Neuronal stem cell (in vitro differentiated cells): Measurements from ENCODE around the gene G3BP2.

Source experiments
- DNase-seq: peaks from one replicate; pipeline ENCODE4 v3.0.0-alpha.2; 2013; ENCODE audit warnings: low spot score
- H2AFZ ChIP-seq: one replicate; pipeline ENCODE4 v1.6.1; 2013; ENCODE audit warnings: mild to moderate bottlenecking, low read length, inconsistent platforms
- H2AK5ac ChIP-seq: 2 replicates; pipeline ENCODE4 v1.6.1; 2013; ENCODE audit warnings: low read depth, mild to moderate bottlenecking, inconsistent platforms, low read length, moderate library complexity, mixed read lengths
- H2BK120ac ChIP-seq: 2 replicates; pipeline ENCODE4 v1.6.1; 2013; ENCODE audit warnings: low read depth, mild to moderate bottlenecking, inconsistent platforms, low read length, moderate library complexity, mixed read lengths
- H2BK12ac ChIP-seq: one replicate; pipeline ENCODE4 v1.6.1; 2013; ENCODE audit warnings: low read length, inconsistent platforms
- H2BK15ac ChIP-seq: 2 replicates; pipeline ENCODE4 v1.6.1; 2013; ENCODE audit warnings: mild to moderate bottlenecking, low read length, inconsistent platforms, mixed read lengths
- H2BK5ac ChIP-seq: one replicate; pipeline ENCODE4 v1.6.1; 2013; ENCODE audit warnings: inconsistent platforms, mild to moderate bottlenecking, low read length, moderate library complexity
- H3K14ac ChIP-seq: one replicate; pipeline ENCODE4 v1.6.1; 2013; ENCODE audit warnings: low read length, inconsistent platforms
- H3K18ac ChIP-seq: 2 replicates; pipeline ENCODE4 v1.6.1; 2013; ENCODE audit warnings: low read length, inconsistent platforms
- H3K23ac ChIP-seq: 2 replicates; pipeline ENCODE4 v1.6.1; 2013; ENCODE audit warnings: low read depth, mild to moderate bottlenecking, mixed read lengths, low read length, inconsistent platforms; ENCODE audit not compliant: poor library complexity
- H3K27ac ChIP-seq: replicated peaks from 3 replicates; pipeline ENCODE4 v1.5.1; 2013; ENCODE audit warnings: low read length, inconsistent platforms
- H3K27me3 ChIP-seq, 3 experiments: 2 replicates each; pipeline ENCODE4 v1.6.1; 2013; ENCODE audit warnings: low read length in 3 of 3, mild to moderate bottlenecking in 2 of 3, inconsistent platforms in 1 of 3, low read depth in 1 of 3, mixed read lengths in 1 of 3, moderate library complexity in 1 of 3; ENCODE audit not compliant: control insufficient read depth in 3 of 3, insufficient read depth in 3 of 3
- H3K36me3 ChIP-seq, 2 donors: replicated peaks in 1 of 2; 2 replicates each; pipeline ENCODE4 v1.6.1; 2013; ENCODE audit warnings: low read length in 2 of 2; ENCODE audit not compliant: control insufficient read depth in 2 of 2, insufficient read depth in 2 of 2
- H3K4ac ChIP-seq: 2 replicates; pipeline ENCODE4 v1.6.1; 2013; ENCODE audit warnings: inconsistent platforms, mild to moderate bottlenecking, low read length, moderate library complexity
- H3K4me1 ChIP-seq, 2 donors: 1 replicate in 1 of 2; 2 replicates in 1 of 2; pipeline ENCODE4 v1.6.1; 2013; ENCODE audit warnings: low read length in 2 of 2, low read depth in 1 of 2; ENCODE audit not compliant: control insufficient read depth in 2 of 2, insufficient read depth in 1 of 2
- H3K4me2 ChIP-seq: one replicate; pipeline ENCODE4 v1.6.1; 2013; ENCODE audit warnings: mild to moderate bottlenecking, low read length, inconsistent platforms; ENCODE audit not compliant: insufficient read depth, poor library complexity, severe bottlenecking
- H3K4me3 ChIP-seq, 2 donors: 2 replicates each; pipeline ENCODE4 v1.5.1; 2013; ENCODE audit warnings: low read length in 2 of 2, mild to moderate bottlenecking in 2 of 2, inconsistent platforms in 1 of 2, moderate library complexity in 1 of 2
- H3K79me1 ChIP-seq: one replicate; pipeline ENCODE4 v1.6.1; 2013; ENCODE audit warnings: low read depth, mild to moderate bottlenecking, inconsistent platforms, low read length, moderate library complexity
- H3K9ac ChIP-seq: one replicate; pipeline ENCODE4 v1.6.1; 2013; ENCODE audit warnings: mild to moderate bottlenecking, low read depth, low read length, inconsistent platforms; ENCODE audit not compliant: poor library complexity
- H3K9me3 ChIP-seq, 2 donors: replicated peaks in 1 of 2; 2 replicates each; pipeline versions ENCODE3 to v1.6.1; 2013; ENCODE audit warnings: low read length in 2 of 2, mild to moderate bottlenecking in 2 of 2, inconsistent platforms in 1 of 2, low read depth in 1 of 2, mixed read lengths in 1 of 2, moderate library complexity in 1 of 2; ENCODE audit not compliant: control insufficient read depth in 2 of 2, insufficient read depth in 1 of 2
- H4K8ac ChIP-seq: one replicate; pipeline ENCODE4 v1.6.1; 2013; ENCODE audit warnings: low read depth, mild to moderate bottlenecking, inconsistent platforms, low read length, moderate library complexity
- H4K91ac ChIP-seq: one replicate; pipeline ENCODE4 v1.6.1; 2013; ENCODE audit warnings: low read length, low read depth, mild to moderate bottlenecking, inconsistent platforms; ENCODE audit not compliant: poor library complexity
- WGBS, 2 donors: extraction: QIAGEN DNeasy Blood & Tissue Kit; methylation state at CpG; one replicate each; pipeline ENCODE4 v1.1.7; 2013; ENCODE audit warnings: missing lambda C conversion rate in 2 of 2, mixed read lengths in 1 of 2; ENCODE audit not compliant: insufficient read length in 2 of 2, insufficient replicate concordance in 1 of 2; ENCODE audit errors: extremely low coverage in 2 of 2; 5-methylcytosine and 5-hydroxymethylcytosine counted together

Gene G3BP2

DNA sequence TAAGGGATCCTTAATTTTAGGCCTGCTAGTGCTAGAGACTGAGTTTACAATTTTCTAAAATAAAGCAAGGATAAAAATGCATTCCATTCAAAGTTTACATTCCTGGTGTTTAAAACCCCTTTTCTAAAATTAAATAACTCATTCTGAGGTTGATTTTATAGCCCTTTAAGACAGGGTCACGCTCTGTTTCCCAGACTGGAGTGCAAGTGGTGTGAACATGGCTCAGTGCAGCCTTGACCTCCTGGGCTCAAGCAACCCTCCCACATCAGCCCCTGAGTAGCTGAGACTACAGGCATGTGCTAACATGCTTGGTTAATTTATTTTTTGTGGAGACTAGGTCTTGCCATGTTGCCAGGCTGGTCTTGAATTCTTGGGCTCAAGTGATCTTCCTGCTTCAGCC, 36.0 kb downstream of the G3BP2 start:
- Histone ChIP-seq H3K4ac (no peak overlapping the region), H2BK5ac (no peak overlapping the region), H4K8ac (no peak overlapping the region), H2AK5ac (no peak overlapping the region), H3K79me1 (no peaks in the 10 kb centered on the region), H4K91ac (no peak overlapping the region), H2BK15ac (no peak overlapping the region), H3K4me1 (no peaks in the 10 kb centered on the region), H3K9me3 (no peaks in the 10 kb centered on the region), H3K4me3 (no peak overlapping the region), H3K27me3 (no peaks in the 10 kb centered on the region), H3K9ac (no peak overlapping the region), H3K14ac (no peak overlapping the region), H2BK12ac (no peak overlapping the region), H3K36me3 (peaks cover 3 to 22% of the 10 kb centered on the region in 2 donors), H3K4me2 (no peak overlapping the region), H2BK120ac (no peak overlapping the region), H3K23ac (no peak overlapping the region), H3K27ac (no peak overlapping the region), H3K18ac (no peak overlapping the region), H2AFZ (no peak overlapping the region)
- WGBS, 2 donors, result no CpG with 5 or more reads among the region's 1 CpG
- no peak for DNase-seq

- WGBS, 2 donors, result no CpG with 5 or more reads among the region's 2 CpGs
- no peak overlapping the region for H4K91ac ChIP-seq
- H2AFZ ChIP-seq, result no peak overlapping the region
- H2BK15ac ChIP-seq, result no peak overlapping the region
- no peak overlapping the region for H2AK5ac ChIP-seq
- no peak overlapping the region for H3K23ac ChIP-seq
- no peak for DNase-seq
- no peak overlapping the region for H3K27ac ChIP-seq
- no peak overlapping the region for H2BK120ac ChIP-seq
- H3K9me3 ChIP-seq, result no peaks in the 10 kb centered on the region
- H3K36me3 ChIP-seq, result peaks cover 0 to 3% of the 10 kb centered on the region in 2 donors
- no peak overlapping the region for H3K4me3 ChIP-seq
- H3K14ac ChIP-seq, result no peak overlapping the region
- H3K79me1 ChIP-seq, result no peaks in the 10 kb centered on the region
- H3K4me1 ChIP-seq, result peaks cover 3% of the 10 kb centered on the region in 2 donors
- no peak overlapping the region for H3K4me2 ChIP-seq
- H4K8ac ChIP-seq, result no peak overlapping the region
- H3K9ac ChIP-seq, result no peak overlapping the region
- H3K4ac ChIP-seq, result no peak overlapping the region
- no peak overlapping the region for H3K18ac ChIP-seq
- H3K27me3 ChIP-seq, result no peaks in the 10 kb centered on the region
- no peak overlapping the region for H2BK12ac ChIP-seq
- no peak overlapping the region for H2BK5ac ChIP-seq
Observed at GRCh38 chr4:75634951-75635350, 38.3 kb downstream of the G3BP2 start.

GRCh38 chr4:75634281-75634680, 38.9 kb downstream of the G3BP2 start:
- no peaks in the 10 kb centered on the region for H3K36me3 ChIP-seq
- no peak overlapping the region for H4K91ac ChIP-seq
- H3K23ac ChIP-seq, result no peak overlapping the region
- no peaks in the 10 kb centered on the region for H3K9me3 ChIP-seq
- no peak for DNase-seq
- H3K27me3 ChIP-seq, result no peaks in the 10 kb centered on the region
- no peak overlapping the region for H2AFZ ChIP-seq
- no peak overlapping the region for H2AK5ac ChIP-seq
- H3K79me1 ChIP-seq, result no peaks in the 10 kb centered on the region
- no peak overlapping the region for H3K18ac ChIP-seq
- no peak overlapping the region for H3K27ac ChIP-seq
- no peak overlapping the region for H2BK12ac ChIP-seq
- no peak overlapping the region for H3K4ac ChIP-seq
- peaks cover 3% of the 10 kb centered on the region in 2 donors for H3K4me1 ChIP-seq
- H3K9ac ChIP-seq, result no peak overlapping the region
- no peak overlapping the region for H3K14ac ChIP-seq
- no peak overlapping the region for H3K4me3 ChIP-seq
- no peak overlapping the region for H4K8ac ChIP-seq
- H2BK120ac ChIP-seq, result no peak overlapping the region
- H2BK15ac ChIP-seq, result no peak overlapping the region
- no CpG with 5 or more reads among the region's 3 CpGs for WGBS, 2 donors
- no peak overlapping the region for H3K4me2 ChIP-seq
- H2BK5ac ChIP-seq, result no peak overlapping the region

DNA sequence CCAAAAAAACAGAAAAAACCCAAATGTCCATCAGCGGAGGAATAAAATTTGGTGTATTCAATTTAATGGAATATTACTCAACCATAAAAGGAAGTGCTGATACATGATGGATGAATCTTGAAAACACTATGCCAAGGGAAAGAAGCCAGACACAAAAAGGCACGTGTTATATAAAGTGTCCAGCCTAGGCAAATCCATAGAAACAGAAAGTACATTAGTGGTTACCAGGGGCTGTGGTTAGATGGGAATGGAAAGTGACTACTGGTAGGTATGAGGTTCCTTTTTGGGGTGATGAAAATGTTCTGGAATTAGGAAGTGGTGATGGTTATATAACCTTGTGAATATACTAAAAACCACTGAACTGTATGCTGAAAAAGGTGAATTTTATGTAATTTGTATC, 39.4 kb downstream of the G3BP2 start:
- Histone ChIP-seq H4K91ac (no peak overlapping the region), H3K27ac (no peak overlapping the region), H3K23ac (no peak overlapping the region), H3K4me2 (no peak overlapping the region), H3K18ac (no peak overlapping the region), H2BK12ac (no peak overlapping the region), H3K14ac (no peak overlapping the region), H2AFZ (no peak overlapping the region), H3K4me3 (no peak overlapping the region), H3K9ac (no peak overlapping the region), H2BK120ac (no peak overlapping the region), H3K79me1 (no peaks in the 10 kb centered on the region), H3K36me3 (no peaks in the 10 kb centered on the region), H3K27me3 (no peaks in the 10 kb centered on the region), H3K9me3 (no peaks in the 10 kb centered on the region), H3K4ac (no peak overlapping the region), H2BK15ac (no peak overlapping the region), H4K8ac (no peak overlapping the region), H3K4me1 (peaks cover 3% of the 10 kb centered on the region in 2 donors), H2AK5ac (no peak overlapping the region), H2BK5ac (no peak overlapping the region)
- no peak for DNase-seq
- WGBS, 2 donors, result no CpG with 5 or more reads among the region's 2 CpGs
